Hepatocyte (in vitro differentiated cells): ENCODE measurements around the gene COL4A2.

ENCODE experiments used
- EZH2phosphoT487 ChIP-seq: fragments of 200-600 bp; sonication (generic); IDR thresholded peaks from one replicate; pipeline ENCODE4 v1.6.1; 2018; ENCODE audit warnings: antibody characterized with exemption, mild to moderate bottlenecking, low read depth, moderate library complexity; ENCODE audit not compliant: unreplicated experiment, severe bottlenecking
- TF ChIP-seq, protein P1 (sequence below): fragments of 200-600 bp; sonication (generic); IDR thresholded peaks from 2 replicates; pipeline ENCODE4 v1.5.1; 2016; ENCODE audit warnings: antibody characterized with exemption, mild to moderate bottlenecking; ENCODE audit not compliant: poor library complexity

DNA sequence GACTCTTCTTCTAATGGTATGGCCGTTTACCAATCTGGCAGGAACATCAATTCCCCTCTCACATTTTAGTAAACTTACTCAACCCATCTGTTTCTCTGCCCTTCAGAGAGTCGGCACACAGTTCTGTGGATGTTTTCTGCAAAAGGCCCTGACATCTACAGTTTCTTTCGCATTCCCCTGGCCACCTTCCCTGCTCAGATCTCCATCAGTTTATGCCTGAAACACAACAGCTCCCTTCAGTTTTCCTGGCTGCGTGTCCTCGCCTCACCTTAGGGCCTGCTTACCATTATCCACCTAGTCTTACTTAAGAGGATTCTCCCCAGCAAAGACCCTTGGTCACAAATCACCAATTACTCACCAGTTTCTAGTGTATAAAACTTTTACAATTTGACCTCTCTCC, 25.3 kb upstream of the COL4A2 start:
- TF ChIP-seq, protein P1, sequence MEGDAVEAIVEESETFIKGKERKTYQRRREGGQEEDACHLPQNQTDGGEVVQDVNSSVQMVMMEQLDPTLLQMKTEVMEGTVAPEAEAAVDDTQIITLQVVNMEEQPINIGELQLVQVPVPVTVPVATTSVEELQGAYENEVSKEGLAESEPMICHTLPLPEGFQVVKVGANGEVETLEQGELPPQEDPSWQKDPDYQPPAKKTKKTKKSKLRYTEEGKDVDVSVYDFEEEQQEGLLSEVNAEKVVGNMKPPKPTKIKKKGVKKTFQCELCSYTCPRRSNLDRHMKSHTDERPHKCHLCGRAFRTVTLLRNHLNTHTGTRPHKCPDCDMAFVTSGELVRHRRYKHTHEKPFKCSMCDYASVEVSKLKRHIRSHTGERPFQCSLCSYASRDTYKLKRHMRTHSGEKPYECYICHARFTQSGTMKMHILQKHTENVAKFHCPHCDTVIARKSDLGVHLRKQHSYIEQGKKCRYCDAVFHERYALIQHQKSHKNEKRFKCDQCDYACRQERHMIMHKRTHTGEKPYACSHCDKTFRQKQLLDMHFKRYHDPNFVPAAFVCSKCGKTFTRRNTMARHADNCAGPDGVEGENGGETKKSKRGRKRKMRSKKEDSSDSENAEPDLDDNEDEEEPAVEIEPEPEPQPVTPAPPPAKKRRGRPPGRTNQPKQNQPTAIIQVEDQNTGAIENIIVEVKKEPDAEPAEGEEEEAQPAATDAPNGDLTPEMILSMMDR = no peak
- no peak for TF ChIP-seq EZH2phosphoT487
